Spleen (tissue), 7 donors: ENCODE results near the gene RGS6.

Experiments used
- CTCF ChIP-seq, 11 experiments: fragments of 200-600 bp in 7 of 11; fragments of 450-650 bp in 4 of 11; sonication (generic) in 4 of 11; IDR thresholded peaks in 8 of 11; conservative IDR thresholded peaks in 3 of 11; 1 replicate in 7 of 11; 2 replicates in 4 of 11; pipeline versions ENCODE4 v1.4.0 to v1.8.0; 2016 to 2021; ENCODE audit warnings: antibody characterized with exemption in 11 of 11, inconsistent platforms in 4 of 11, mild to moderate bottlenecking in 1 of 11
- POLR2A ChIP-seq, 3 donors: fragments of 450-650 bp; IDR thresholded peaks; one replicate each; pipeline ENCODE4 v1.5.1; 2017; ENCODE audit warnings: antibody characterized with exemption in 3 of 3, mild to moderate bottlenecking in 1 of 3
- POLR2AphosphoS5 ChIP-seq, 3 donors: sonication (generic); formaldehyde crosslinking; IDR thresholded peaks; one replicate each; pipeline ENCODE4 v1.5.1; 2017; ENCODE audit warnings: antibody characterized with exemption in 3 of 3
- donor health status: DM: no; HTN: no; CAD: no; lungs with moderate emphysema.
- donor health status: DM: no; HTN: no; CAD: no.
- donor health status: DM: no; HTN: no; CAD: no.

GRCh38 chr14:72128629-72129028, 196.4 kb downstream of the RGS6 start:
- TF ChIP-seq POLR2A (IDR thresholded peaks at IDR 0.05) (no peak), CTCF (IDR thresholded peaks at IDR 0.05 in 8 of 11, conservative IDR thresholded peaks at IDR 0.05 in 3 of 11) (no peak), POLR2AphosphoS5 (IDR thresholded peaks at IDR 0.05) (no peak)
